ENCODE results near the gene ZNF70. TPM values are rescaled to one million over a fixed set of nuclear protein-coding genes. Genes with fewer than 3 reads are reported as not detected.
"Not testable (repeated sequence)": the region's sequence is repeated elsewhere in the genome, so short reads cannot be mapped to it uniquely, and the experiment has no call there.

The ZNF70 gene
- total and polyA plus RNA-seq, 2 of the 4 experiments (the other 2 are of a cell fraction): 2.3 to 4.3 TPM

DNA sequence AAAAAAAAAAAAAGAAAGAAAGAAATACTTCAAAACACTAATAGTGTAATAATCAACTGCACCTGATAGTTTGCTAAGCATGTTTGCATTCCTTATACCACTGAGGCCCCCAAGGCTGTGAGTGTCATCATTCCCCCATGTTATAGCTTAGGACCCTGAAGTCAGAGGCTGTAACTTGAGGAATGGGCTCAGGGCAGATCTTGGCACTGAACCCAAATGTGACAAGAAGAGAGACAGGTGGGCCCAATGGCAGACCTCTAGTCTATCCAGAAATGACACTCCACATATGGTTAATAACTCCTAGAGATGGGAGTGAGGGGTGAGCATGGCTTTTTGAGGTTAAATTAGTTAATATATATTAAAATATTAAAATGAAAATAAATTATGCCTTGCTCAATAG is 13.2 kb downstream of the ZNF70 start:
- dilution Hi-C loops (cut with HindIII; ENCODE audit: low sequenced_read_pairs, unreplicated experiment): no loop called here
- BruUV-seq (replicated peaks): no TSS peak

DNA sequence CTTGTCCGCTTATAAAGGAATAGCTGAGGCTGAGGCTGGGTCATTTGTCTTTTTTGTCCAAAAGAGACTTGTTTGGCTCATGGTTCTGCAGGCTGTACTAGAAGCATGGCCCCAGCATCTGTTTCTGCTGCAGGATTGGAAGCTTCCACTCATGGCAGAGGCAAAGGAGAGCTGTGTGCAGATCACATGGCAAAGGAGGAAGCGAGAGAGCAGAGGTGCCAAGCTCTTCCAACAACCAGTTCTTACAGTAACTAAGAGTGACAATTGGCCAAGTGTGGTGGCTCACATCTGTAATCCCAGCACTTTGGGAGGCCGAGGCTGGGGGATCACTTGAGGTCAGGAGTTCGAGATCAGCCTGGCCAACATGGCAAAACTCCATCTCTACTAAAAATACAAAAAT is 22.8 kb downstream of the ZNF70 start:
- BruUV-seq (replicated peaks); H3K9ac ChIP-seq (ENCODE audit: low read depth, low read length); H2BK20ac ChIP-seq (ENCODE audit: low read depth, low read length); POLR2A ChIA-PET (ENCODE audit: unreplicated experiment); H3K4me2 ChIP-seq (ENCODE audit: low read depth, low read length); dilution Hi-C loops (cut with HindIII; ENCODE audit: low sequenced_read_pairs, unreplicated experiment); H2BK15ac ChIP-seq (ENCODE audit: low read depth, low read length); H3K18ac ChIP-seq (ENCODE audit: low read depth, low read length); H3K27me3 ChIP-seq (ENCODE audit: control insufficient read depth, insufficient read depth, low read length); H3K23ac ChIP-seq (ENCODE audit: low read depth, low read length); H3K36me3 ChIP-seq (ENCODE audit: control insufficient read depth, insufficient read depth, low read length); H2AFZ ChIP-seq (replicated peaks; ENCODE audit: low read length, poor library complexity); H4K8ac ChIP-seq (ENCODE audit: low read depth in 2 of 2, low read length in 2 of 2); H3K9me3 ChIP-seq (ENCODE audit: control insufficient read depth, insufficient read depth, low read length); H4K20me1 ChIP-seq (ENCODE audit: insufficient read depth, low read length); H3K79me1 ChIP-seq (ENCODE audit: low read depth in 1 of 2, low read length in 2 of 2); H3K27ac ChIP-seq (ENCODE audit: insufficient read depth, low read length); H2AK9ac ChIP-seq (replicated peaks; ENCODE audit: low read depth, low read length, poor library complexity); in situ Hi-C loops (cut with MboI; ENCODE audit: low sequenced_read_pairs); DNase-seq; H2BK120ac ChIP-seq (ENCODE audit: low read depth, low read length); H2BK5ac ChIP-seq (ENCODE audit: low read depth, low read length, poor library complexity, severe bottlenecking); H3K4me3 ChIP-seq (ENCODE audit: insufficient read depth, low read depth, low read length); H4K5ac ChIP-seq (ENCODE audit: low read depth, low read length); H2AK5ac ChIP-seq (ENCODE audit: low read depth, low read length); ATAC-seq (ENCODE audit: low read depth); H3K9me1 ChIP-seq (ENCODE audit: insufficient read depth, low read length); H3K14ac ChIP-seq (replicated peaks; ENCODE audit: low read depth, low read length); intact Hi-C loops (cut with micrococcal nuclease); H3K4me1 ChIP-seq (ENCODE audit: control insufficient read depth, insufficient read depth, low read length); H3K4ac ChIP-seq (ENCODE audit: low read depth, low read length); H3K56ac ChIP-seq (ENCODE audit: extremely low read depth, insufficient read depth, low read length); H4K91ac ChIP-seq (ENCODE audit: insufficient read depth, low read depth, low read length): not testable (repeated sequence)
- no CpG with 5 or more reads among the region's 4 CpGs for WGBS, 2 experiments (ENCODE audit: extremely low coverage in 2 of 2, insufficient read length in 1 of 2)
- CTCF ChIA-PET: interaction anchor here (0.7 to 1.0 kb wide), 2 partner anchors 21 to 118 kb away, joined by 8 read pairs; no protein-coding TSS in a partner anchor

More for the DNA sequence above, 13.2 kb downstream of the ZNF70 start:
- Histone ChIP-seq H3K4ac (ENCODE audit: low read depth, low read length) (no peak overlapping the region), H3K9me1 (ENCODE audit: insufficient read depth, low read length) (peaks cover 5% of the 10 kb centered on the region; the same call in 1 of the 2 replicates), H4K91ac (ENCODE audit: insufficient read depth, low read depth, low read length) (no peak overlapping the region), H3K27me3 (ENCODE audit: control insufficient read depth, insufficient read depth, low read length) (no peaks in the 10 kb centered on the region), H2BK120ac (ENCODE audit: low read depth, low read length) (no peak overlapping the region), H4K20me1 (ENCODE audit: insufficient read depth, low read length) (no peaks in the 10 kb centered on the region), H3K27ac (ENCODE audit: insufficient read depth, low read length) (no peak overlapping the region), H3K56ac (ENCODE audit: extremely low read depth, insufficient read depth, low read length) (no peak overlapping the region), H4K5ac (ENCODE audit: low read depth, low read length) (no peak overlapping the region), H2BK20ac (ENCODE audit: low read depth, low read length) (no peak overlapping the region), H3K23ac (ENCODE audit: low read depth, low read length) (no peak overlapping the region), H4K8ac (ENCODE audit: low read depth in 2 of 2, low read length in 2 of 2) (no peak overlapping the region), H3K9ac (ENCODE audit: low read depth, low read length) (no peak overlapping the region), H3K9me3 (ENCODE audit: control insufficient read depth, insufficient read depth, low read length) (no peaks in the 10 kb centered on the region), H2AFZ (replicated peaks; ENCODE audit: low read length, poor library complexity) (no peak overlapping the region), H2BK5ac (ENCODE audit: low read depth, low read length, poor library complexity, severe bottlenecking) (no peak overlapping the region), H2AK5ac (ENCODE audit: low read depth, low read length) (no peak overlapping the region), H3K4me1 (ENCODE audit: control insufficient read depth, insufficient read depth, low read length) (no peaks in the 10 kb centered on the region), H2AK9ac (replicated peaks; ENCODE audit: low read depth, low read length, poor library complexity) (no peak overlapping the region), H3K36me3 (ENCODE audit: control insufficient read depth, insufficient read depth, low read length) (peaks cover 9% of the 10 kb centered on the region), H3K14ac (replicated peaks; ENCODE audit: low read depth, low read length) (no peak overlapping the region), H3K4me2 (ENCODE audit: low read depth, low read length) (no peak overlapping the region), H2BK15ac (ENCODE audit: low read depth, low read length) (no peak overlapping the region), H3K79me1 (ENCODE audit: low read depth in 1 of 2, low read length in 2 of 2) (no peaks in the 10 kb centered on the region), H3K18ac (ENCODE audit: low read depth, low read length) (no peak overlapping the region), H3K4me3 (ENCODE audit: insufficient read depth, low read depth, low read length) (no peak overlapping the region)
- DNase-seq (no peak), ATAC-seq (ENCODE audit: low read depth) (no peak)
- CTCF ChIA-PET: no interaction called here
- POLR2A ChIA-PET (ENCODE audit: unreplicated experiment): no interaction called here
- no peak for TF ChIP-seq CTCF (conservative IDR thresholded peaks at IDR 0.05; ENCODE audit: low read depth, low read length)
- no peak for TF ChIP-seq FOS (IDR thresholded peaks at IDR 0.05; ENCODE audit: low read depth, low read length)
- TF ChIP-seq CEBPB (IDR thresholded peaks at IDR 0.05; ENCODE audit: low read depth, low read length): no peak
- intact Hi-C loops (cut with micrococcal nuclease): no loop called here
- in situ Hi-C loops (cut with MboI; ENCODE audit: low sequenced_read_pairs): no loop called here

All from IMR-90 (cell line).